Measurements from ENCODE around the gene PROC.
A peak's percentile ranks its signal among the peaks of the same experiment; 100 is the strongest.
"Not testable (repeated sequence)": the region's sequence is repeated elsewhere in the genome, so short reads cannot be mapped to it uniquely, and the experiment has no call there.

Gene PROC

DNA sequence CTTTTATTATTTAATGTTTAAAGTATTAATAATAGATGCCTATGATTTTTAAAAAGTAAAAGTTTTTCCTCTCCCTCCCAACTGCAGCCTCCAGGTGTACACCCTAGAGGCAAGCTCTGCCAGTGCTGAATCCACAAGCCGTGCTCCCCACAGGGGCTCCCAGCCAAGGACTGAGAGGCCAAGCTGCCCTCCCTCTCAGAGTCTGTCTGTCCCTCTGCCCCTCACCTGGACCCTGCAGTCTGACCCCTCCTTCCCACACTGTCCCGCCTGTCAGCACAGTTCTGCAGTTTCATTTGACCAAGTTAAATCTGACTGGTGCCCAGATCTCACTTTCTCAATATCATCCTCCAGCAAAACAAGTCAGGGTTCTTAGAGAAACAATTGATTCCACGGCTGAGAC is 14.8 kb upstream of the PROC start:
- intact Hi-C loops (cut with micrococcal nuclease) = no loop called here
- no peaks in the 10 kb centered on the region for H3K36me3 Mint-ChIP-seq (ENCODE audit: low read depth)
- H3K4me3 Mint-ChIP-seq = no peak overlapping the region
- no peaks in the 10 kb centered on the region for H3K9me3 Mint-ChIP-seq
- no peaks in the 10 kb centered on the region for H3K27me3 Mint-ChIP-seq
- peak overlapping the region; percentile 80 for H3K27ac Mint-ChIP-seq
- H3K4me1 Mint-ChIP-seq (ENCODE audit: low read depth) = peaks cover 71% of the 10 kb centered on the region

DNA sequence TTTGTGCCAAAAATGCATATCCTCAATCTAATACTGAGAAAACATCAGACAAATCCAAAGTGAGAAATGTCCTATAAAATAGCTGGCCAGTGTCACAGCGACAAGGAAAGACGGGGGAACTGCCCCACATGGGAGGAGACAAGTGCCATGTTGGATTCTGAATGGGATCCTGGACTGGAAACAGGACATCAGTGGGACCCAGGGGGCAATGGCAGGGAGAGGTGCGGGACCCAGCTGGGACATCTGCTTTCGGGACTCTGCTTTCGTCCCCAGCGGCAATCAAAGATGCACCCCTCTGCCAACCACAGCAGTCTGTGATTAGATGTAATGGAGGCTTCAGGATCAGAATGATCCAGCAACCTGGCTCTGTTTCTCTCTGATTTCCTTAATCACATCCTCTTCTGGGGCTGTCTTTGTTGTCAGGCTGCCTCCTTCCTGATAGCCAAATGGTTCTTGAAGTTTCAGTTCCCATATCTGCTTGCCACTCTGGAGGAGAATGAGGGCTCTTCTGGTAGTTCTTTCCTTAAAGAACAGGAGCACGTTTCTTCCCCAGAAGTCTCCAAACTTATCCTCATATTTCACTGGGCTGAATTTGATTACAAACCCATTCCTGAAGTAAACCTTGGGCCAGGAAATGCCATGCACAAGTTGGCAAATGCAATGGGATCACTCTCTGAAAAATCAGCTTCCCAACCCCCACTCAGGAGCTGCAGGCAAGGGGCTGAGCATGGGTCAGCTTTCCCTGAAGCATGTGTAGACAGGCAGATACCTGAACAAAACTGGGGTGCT is 13.6 kb upstream of the PROC start:
- no peaks in the 10 kb centered on the region for H3K27me3 Mint-ChIP-seq
- intact Hi-C loops (cut with micrococcal nuclease) = loop anchor here (2.0 kb wide), 1 partner anchor 14 kb away; no protein-coding TSS in a partner anchor
- H3K4me1 Mint-ChIP-seq (ENCODE audit: low read depth) = peaks cover 69% of the 10 kb centered on the region
- H3K27ac Mint-ChIP-seq = peak overlapping the region; percentile 80
- H3K9me3 Mint-ChIP-seq = no peaks in the 10 kb centered on the region
- H3K4me3 Mint-ChIP-seq = peak overlapping the region; percentile 13
- H3K36me3 Mint-ChIP-seq (ENCODE audit: low read depth) = no peaks in the 10 kb centered on the region

DNA sequence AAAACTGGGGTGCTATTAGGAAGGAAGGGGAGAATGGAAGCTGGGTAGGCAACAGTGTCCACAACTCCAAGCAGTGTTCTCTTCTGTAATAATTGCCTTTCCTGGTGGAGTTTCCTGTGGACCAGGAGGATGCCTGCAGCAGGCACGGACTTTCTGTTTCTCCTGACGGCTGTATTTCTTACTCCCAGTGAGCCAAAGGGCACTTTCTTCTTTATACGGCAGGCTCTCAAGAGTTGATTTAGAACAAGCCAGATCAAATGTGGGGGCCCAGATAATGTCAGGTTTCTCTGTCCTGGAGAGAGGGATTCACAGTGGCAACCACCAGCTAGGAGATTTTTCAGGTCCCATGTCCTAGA is 13.0 kb upstream of the PROC start:
- Mint-ChIP-seq H3K27me3 (no peaks in the 10 kb centered on the region), H3K9me3 (no peaks in the 10 kb centered on the region), H3K27ac (peak overlapping the region; percentile 80), H3K4me1 (ENCODE audit: low read depth) (peaks cover 69% of the 10 kb centered on the region), H3K4me3 (peak overlapping the region; percentile 13), H3K36me3 (ENCODE audit: low read depth) (no peaks in the 10 kb centered on the region)
- intact Hi-C loops (cut with micrococcal nuclease) = loop anchor here (2.0 kb wide), 1 partner anchor 14 kb away; no protein-coding TSS in a partner anchor

- Mint-ChIP-seq H3K4me3 (no peak overlapping the region), H3K4me1 (ENCODE audit: low read depth) (peaks cover 74% of the 10 kb centered on the region), H3K9me3 (no peaks in the 10 kb centered on the region), H3K36me3 (ENCODE audit: low read depth) (no peaks in the 10 kb centered on the region), H3K27me3 (no peaks in the 10 kb centered on the region), H3K27ac (peak overlapping the region; percentile 80)
- intact Hi-C loops (cut with micrococcal nuclease) = no loop called here
These were observed 11.8 kb upstream of the PROC start for GRCh38 chr2:127406454-127406853.

DNA sequence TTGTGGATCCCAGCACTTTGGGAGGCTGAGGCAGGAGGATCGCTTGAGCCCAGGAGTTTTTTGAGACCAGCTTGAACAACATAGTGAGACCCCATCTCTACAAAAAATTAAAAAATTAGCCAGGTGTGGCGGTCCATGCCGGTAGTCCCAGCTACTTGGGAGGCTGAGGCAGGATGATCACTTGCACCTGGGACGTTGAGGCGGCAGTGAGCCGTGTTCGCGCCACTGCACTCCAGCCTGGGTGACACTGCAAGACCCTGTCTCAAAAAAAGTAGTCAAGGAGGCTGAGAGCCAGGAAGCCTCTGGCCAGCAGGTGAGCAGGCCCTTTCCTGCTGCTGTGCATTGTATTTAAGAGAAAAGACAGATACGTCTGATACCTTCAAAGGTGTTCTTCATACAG is 11.1 kb upstream of the PROC start:
- H3K27ac Mint-ChIP-seq = peak overlapping the region; percentile 88

GRCh38 chr2:127407661-127408003 is 10.6 kb upstream of the PROC start:
- intact Hi-C loops (cut with micrococcal nuclease) = no loop called here
- Mint-ChIP-seq H3K27ac (peak overlapping the region; percentile 88), H3K27me3 (no peaks in the 10 kb centered on the region), H3K36me3 (ENCODE audit: low read depth) (no peaks in the 10 kb centered on the region), H3K4me1 (ENCODE audit: low read depth) (peaks cover 74% of the 10 kb centered on the region), H3K9me3 (no peaks in the 10 kb centered on the region), H3K4me3 (peak overlapping the region; percentile 56)

More for the DNA sequence above, 11.1 kb upstream of the PROC start:
- Mint-ChIP-seq H3K4me3 (no peak overlapping the region), H3K4me1 (ENCODE audit: low read depth) (peaks cover 74% of the 10 kb centered on the region), H3K9me3 (no peaks in the 10 kb centered on the region), H3K27me3 (no peaks in the 10 kb centered on the region), H3K36me3 (ENCODE audit: low read depth) (no peaks in the 10 kb centered on the region)
- intact Hi-C loops (cut with micrococcal nuclease) = no loop called here

DNA sequence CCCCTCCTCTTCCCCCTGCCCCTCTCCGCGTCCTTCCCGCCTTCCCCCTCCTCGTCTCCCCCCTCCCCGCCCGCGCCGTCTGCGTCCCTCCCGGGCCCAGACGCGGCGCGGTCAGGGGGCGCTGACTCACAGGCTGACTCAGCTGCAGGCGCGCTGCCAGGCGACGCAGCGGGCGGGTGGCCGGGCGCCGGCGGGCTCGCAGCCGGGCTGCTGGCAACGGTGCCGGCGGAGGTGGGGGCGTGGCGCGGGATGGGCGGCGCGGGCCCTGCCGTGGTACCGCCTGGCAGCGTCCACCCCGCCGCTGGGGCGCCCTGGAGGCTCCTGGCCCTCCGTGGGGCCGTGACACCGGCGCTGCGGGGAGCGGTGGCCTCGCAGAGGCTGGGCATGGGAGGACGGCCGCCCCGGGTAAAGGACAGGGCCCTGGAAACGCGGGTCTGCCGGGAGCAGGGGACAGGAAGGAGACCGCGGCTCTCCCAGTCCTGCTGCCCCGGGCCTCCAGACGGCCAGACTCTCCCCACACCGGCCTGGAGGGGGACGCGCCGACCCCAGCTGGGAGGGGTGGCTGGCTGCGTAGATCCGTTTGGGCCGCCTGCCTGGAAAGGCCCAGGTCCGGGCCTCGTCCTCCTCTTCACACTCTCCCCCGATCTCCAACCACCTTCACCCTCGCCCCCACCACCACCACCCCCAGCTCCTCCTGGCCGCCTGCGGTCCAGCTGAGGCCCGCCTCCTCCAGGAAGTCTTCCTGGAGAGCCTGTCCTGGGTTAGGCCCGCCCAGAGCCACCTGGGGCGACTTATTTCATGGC is 10.0 kb upstream of the PROC start:
- H3K4me3 Mint-ChIP-seq = peak overlapping the region; percentile 68
- H3K27ac Mint-ChIP-seq = peak overlapping the region; percentile 88
- intact Hi-C loops (cut with micrococcal nuclease) = no loop called here

DNA sequence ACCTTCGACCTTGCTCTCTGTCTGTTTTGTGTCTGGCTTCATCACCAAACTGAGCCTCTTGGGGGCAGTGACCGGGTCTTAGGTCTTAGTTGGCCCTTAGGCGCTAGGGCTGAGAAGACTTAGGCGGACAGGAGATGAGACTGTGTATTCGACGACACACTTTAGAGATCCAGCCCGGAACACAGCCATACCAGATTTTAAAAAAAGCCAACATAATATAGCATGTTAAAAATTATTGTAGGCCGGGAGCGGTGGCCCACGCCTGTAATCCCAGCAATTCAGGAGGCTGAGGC is 9.5 kb upstream of the PROC start:
- Mint-ChIP-seq H3K27ac (peak overlapping the region; percentile 88), H3K9me3 (no peaks in the 10 kb centered on the region), H3K27me3 (no peaks in the 10 kb centered on the region), H3K4me3 (peak overlapping the region; percentile 68), H3K36me3 (ENCODE audit: low read depth) (no peaks in the 10 kb centered on the region), H3K4me1 (ENCODE audit: low read depth) (peaks cover 74% of the 10 kb centered on the region)
- intact Hi-C loops (cut with micrococcal nuclease) = no loop called here

More for the DNA sequence above, 10.0 kb upstream of the PROC start:
- peaks cover 74% of the 10 kb centered on the region for H3K4me1 Mint-ChIP-seq (ENCODE audit: low read depth)
- no peaks in the 10 kb centered on the region for H3K36me3 Mint-ChIP-seq (ENCODE audit: low read depth)
- no peaks in the 10 kb centered on the region for H3K9me3 Mint-ChIP-seq
- no peaks in the 10 kb centered on the region for H3K27me3 Mint-ChIP-seq

- H3K4me3 Mint-ChIP-seq; H3K9me3 Mint-ChIP-seq; H3K36me3 Mint-ChIP-seq (ENCODE audit: low read depth); H3K27me3 Mint-ChIP-seq: not testable (repeated sequence)
- peaks cover 74% of the 10 kb centered on the region for H3K4me1 Mint-ChIP-seq (ENCODE audit: low read depth)
- H3K27ac Mint-ChIP-seq = peak overlapping the region; percentile 87
- intact Hi-C loops (cut with micrococcal nuclease) = loop anchor here (2.0 kb wide), 1 partner anchor 23 kb away; the partner anchor contains the start of gene MAP3K2
These were observed 8.5 kb upstream of the PROC start for GRCh38 chr2:127409716-127410115.

DNA sequence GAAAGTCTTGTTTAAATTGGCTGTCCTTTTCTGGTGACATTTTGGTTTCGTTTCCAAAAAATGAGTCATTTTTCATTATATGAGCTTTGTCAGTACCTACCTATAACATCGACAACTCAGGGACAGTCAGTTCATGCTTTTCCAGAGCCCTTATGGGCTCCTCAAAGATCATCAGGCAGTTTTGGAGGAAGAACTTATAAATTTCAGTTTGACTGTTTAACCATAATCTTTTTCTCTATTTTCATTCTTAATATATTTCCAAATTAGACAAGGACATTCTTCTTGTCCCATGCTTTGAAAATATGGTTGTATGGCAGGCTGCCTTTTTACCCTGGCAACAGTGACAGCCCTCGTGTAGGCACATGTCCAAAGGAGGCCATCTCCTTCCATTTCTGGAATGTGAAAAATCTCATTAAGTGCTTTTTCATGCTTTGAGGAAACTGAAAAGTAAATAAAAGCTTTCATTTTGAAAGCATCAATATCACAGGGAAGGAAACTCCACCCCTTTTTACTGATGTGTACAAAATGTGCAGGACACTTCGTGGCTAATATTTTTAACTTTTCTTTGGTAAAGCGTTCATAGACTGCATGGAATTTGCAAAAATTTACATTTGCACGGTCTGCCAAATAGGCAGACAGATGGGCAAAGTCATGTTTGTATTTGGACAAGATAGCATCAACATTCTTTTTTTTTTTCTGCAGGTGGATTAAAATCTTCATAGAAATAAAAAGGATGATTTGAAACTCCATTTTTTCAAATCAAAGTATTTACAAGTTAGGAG is 7.2 kb upstream of the PROC start:
- no peaks in the 10 kb centered on the region for H3K36me3 Mint-ChIP-seq (ENCODE audit: low read depth)
- peak overlapping the region; percentile 87 for H3K27ac Mint-ChIP-seq
- peaks cover 70% of the 10 kb centered on the region for H3K4me1 Mint-ChIP-seq (ENCODE audit: low read depth)
- no peaks in the 10 kb centered on the region for H3K9me3 Mint-ChIP-seq
- intact Hi-C loops (cut with micrococcal nuclease) = loop anchor here (2.0 kb wide), 1 partner anchor 24 kb away; the partner anchor contains the start of gene MAP3K2
- peaks cover 6% of the 10 kb centered on the region for H3K27me3 Mint-ChIP-seq
- H3K4me3 Mint-ChIP-seq = peak overlapping the region; percentile 9

DNA sequence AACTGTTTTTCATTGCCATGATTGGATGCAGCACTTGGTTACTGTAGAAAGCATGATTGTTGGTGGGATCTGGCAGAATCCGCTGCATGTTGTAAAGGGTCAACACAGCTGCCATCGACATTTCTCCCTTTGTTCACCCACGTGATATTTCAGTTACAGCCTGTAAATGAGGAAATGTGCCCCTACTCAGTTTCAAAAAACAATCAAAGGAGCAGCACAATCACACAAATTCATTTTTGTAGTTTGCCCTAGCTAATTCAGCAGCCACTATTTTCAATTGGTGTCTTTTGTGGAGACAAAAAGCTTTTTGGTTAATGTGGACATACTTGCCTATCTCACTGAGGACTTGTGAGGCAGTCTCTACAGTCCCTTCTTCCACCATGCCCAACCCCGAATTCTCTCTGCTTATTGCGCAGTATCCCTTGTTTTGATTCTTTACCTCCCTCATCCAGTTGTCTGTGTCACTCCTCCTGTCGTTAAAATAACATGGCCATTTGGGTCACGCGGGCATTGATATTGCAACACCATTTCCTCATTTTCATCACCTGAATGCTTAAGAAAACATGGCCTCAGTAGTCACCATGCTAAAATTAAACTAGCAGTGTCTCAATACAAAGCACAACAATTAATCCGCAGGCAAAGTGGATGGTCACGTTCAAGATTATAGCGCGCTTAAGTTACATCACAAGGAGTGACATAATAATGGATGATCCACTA is 6.4 kb upstream of the PROC start:
- peaks cover 73% of the 10 kb centered on the region for H3K4me1 Mint-ChIP-seq (ENCODE audit: low read depth)
- intact Hi-C loops (cut with micrococcal nuclease) = loop anchor here (2.0 kb wide), 1 partner anchor 25 kb away; the partner anchor contains the start of gene MAP3K2
- no peaks in the 10 kb centered on the region for H3K36me3 Mint-ChIP-seq (ENCODE audit: low read depth)
- H3K27ac Mint-ChIP-seq = peak overlapping the region; percentile 87
- peaks cover 13% of the 10 kb centered on the region for H3K27me3 Mint-ChIP-seq
- H3K9me3 Mint-ChIP-seq = no peaks in the 10 kb centered on the region
- H3K4me3 Mint-ChIP-seq = peak overlapping the region; percentile 44

DNA sequence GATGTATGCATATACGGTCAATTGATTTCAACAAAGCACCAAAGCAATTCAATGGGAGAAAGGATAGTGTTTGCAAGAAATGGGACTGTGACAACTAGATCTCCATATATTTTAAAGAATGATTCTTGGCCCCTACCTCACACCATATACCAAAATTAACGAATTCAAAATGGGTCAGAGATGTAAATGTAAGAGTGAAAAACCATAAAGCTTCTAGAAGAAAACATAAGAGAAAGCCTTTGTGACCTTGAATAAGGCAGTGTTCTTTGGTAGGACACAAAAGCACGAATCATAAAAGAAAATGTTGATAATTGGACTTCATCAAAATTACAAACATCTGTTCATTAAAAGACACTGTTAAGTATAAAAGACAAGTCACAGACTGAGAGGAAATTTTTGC is 5.0 kb upstream of the PROC start:
- Mint-ChIP-seq H3K27me3 (peaks cover 22% of the 10 kb centered on the region), H3K4me1 (ENCODE audit: low read depth) (peaks cover 74% of the 10 kb centered on the region), H3K36me3 (ENCODE audit: low read depth) (no peaks in the 10 kb centered on the region), H3K4me3 (no peak overlapping the region), H3K9me3 (no peaks in the 10 kb centered on the region), H3K27ac (peak overlapping the region; percentile 70)
- intact Hi-C loops (cut with micrococcal nuclease) = no loop called here

- H3K9me3 Mint-ChIP-seq = no peaks in the 10 kb centered on the region
- intact Hi-C loops (cut with micrococcal nuclease) = no loop called here
- H3K36me3 Mint-ChIP-seq (ENCODE audit: low read depth) = no peaks in the 10 kb centered on the region
- peak overlapping the region; percentile 51 for H3K4me3 Mint-ChIP-seq
- peaks cover 67% of the 10 kb centered on the region for H3K4me1 Mint-ChIP-seq (ENCODE audit: low read depth)
- H3K27me3 Mint-ChIP-seq = peaks cover 22% of the 10 kb centered on the region
- peak overlapping the region; percentile 70 for H3K27ac Mint-ChIP-seq
These were observed 4.2 kb upstream of the PROC start for GRCh38 chr2:127413782-127414637.
